ENCODE results near the gene EID2.
A peak's percentile ranks its signal among the peaks of the same experiment; 100 is the strongest.

Gene EID2

DNA sequence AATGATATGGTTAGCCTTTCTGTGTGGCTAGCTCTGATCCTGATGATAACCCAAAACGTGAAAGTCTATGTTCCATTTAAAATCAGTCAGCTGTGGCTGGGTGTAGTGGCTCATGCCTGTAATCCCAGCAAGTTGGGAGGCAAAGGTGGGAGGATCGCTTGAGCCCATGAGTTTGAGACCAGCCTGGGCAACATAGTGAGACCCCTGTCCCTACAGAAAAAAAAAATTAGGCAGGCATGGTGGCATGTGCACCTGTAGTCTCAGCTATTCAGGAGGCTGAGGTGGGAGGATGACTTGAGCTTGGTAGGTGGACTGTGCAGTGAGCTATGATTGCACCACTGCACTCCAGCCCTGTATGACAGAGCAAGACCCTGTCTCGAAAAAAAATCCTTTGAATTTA is 6.2 kb downstream of the EID2 start:
- DNase-seq (ENCODE audit: low read depth in 2 of 2) = no peak

DNA sequence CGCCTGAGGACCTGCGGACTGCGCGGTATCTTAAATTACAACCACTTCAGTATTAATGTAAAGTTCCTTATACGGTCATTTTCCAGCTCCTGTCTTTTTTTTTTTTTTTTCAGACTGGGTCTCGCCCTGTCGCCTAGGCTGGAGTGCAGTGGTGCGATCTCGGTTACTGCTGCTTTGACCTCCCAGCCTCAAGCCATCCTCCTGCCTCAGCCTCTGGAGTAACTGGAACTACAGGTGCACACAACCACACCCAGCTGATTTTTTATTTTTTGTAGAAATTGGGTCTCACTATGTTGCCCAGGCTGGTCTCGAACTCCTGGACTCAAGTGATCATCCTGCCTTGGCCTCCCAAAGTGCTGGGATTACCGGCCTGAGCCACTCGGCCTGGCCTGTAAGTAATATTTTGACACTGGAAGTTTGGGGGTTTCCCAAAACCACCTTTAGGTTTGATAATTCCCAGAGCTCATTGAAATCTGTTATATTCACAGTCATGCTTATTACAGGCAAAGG is 6.9 kb downstream of the EID2 start:
- no peak for DNase-seq (ENCODE audit: low read depth in 2 of 2)

DNA sequence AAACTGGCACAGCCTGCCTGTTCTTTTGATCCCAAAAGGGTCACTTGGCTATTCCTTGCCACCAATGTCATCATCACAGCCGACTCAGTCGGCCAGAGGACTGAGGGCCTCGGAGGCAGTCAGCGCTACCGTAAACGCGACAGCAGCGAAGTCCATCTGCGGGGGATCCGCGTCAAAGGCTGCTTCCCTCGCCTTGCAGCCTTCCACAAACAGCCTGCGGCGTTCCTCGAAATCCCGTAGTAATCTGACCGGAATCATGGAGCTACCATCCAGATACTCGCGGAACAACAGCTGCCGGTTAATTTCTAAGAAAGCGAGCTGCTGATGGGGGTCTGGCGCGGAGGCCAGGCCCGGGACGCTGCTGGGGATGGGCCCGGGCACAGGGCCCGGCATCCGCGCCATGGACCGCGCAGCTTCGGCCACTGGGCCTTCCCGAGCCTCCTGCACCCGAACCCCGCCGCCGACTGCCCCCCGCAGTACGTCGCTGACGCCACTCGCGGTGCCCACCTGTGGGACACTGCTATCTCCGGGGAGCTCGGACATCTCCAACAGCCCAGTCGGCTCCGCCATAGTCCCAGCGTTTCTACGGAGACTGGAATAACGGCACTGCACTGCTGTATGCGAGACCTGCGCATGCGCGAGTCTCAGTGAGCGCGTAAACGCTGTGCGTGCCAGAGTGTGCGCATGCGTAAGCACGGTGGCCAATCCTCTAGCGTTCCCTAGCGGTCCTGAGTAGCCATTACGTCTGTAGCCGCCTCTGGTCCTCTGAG is 7.5 kb downstream of the EID2 start, which contains the start of gene EID2B:
Gene EID2B, minus strand, starts transcription at position 620 of the 770 bp plus-strand sequence. Its CDS starts 50 bp downstream, at position 570.
- peak; percentile 84 to 89 for DNase-seq (ENCODE audit: low read depth in 2 of 2)

DNA sequence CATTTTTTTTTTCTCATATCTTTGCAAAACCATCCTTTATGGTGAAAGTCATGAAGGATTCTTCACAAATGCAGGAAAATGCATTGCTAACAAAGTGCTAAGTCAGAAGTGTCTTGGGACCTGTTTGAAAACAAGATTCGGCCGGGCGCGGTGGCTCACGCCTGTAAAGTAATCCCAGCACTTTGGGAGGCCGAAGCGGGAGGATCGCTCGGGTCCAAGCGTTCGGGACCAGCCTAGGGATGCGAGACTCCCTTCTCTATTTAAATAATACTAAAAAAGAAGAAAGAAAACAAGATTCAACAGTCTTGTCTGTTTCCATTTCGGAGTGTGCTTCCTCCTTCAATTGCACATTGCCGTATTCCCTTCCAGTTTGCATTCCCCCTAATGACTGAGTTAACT is 8.1 kb downstream of the EID2 start:
- no peak for DNase-seq (ENCODE audit: low read depth in 2 of 2)

DNA sequence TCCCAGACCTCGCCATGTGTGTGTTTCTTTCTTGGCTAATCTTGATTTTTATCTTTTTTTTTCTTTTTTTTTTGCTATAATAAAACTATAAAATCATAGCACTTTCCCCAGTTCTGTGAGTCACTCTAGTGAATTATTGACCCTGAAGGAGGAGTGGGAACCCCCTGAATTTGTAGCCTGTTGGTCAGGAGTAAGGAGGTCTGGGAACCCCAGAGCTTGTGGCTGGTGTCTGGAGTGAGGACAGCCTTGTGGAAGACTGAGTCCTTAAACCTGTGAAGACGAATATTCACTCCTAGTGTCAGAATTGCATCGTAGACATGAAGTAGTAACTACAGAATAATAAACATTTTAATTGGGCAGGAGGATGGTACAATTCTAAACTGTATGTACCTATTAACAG is 14.8 kb downstream of the EID2 start:
- no peak for DNase-seq (ENCODE audit: low read depth in 2 of 2)

DNA sequence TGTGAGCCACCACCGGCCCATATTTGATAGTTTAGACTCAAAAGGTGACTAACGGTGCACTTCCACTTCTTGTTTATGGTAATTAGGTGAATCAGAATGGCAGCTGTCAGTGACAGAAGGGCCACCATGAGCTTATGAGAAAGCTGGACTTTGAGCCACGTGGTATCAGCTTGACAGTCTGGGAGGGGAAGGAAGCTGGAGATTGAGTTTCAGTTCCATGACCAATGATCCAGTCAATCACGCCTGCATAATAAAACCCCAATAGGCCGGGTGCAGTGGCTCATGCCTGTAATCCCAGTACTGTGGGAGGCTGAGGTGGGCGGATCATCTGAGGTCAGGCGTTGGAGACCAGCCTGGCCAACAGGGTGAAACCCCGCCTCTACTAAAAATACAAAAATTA is 15.5 kb downstream of the EID2 start:
- no peak for DNase-seq (ENCODE audit: low read depth in 2 of 2)

DNA sequence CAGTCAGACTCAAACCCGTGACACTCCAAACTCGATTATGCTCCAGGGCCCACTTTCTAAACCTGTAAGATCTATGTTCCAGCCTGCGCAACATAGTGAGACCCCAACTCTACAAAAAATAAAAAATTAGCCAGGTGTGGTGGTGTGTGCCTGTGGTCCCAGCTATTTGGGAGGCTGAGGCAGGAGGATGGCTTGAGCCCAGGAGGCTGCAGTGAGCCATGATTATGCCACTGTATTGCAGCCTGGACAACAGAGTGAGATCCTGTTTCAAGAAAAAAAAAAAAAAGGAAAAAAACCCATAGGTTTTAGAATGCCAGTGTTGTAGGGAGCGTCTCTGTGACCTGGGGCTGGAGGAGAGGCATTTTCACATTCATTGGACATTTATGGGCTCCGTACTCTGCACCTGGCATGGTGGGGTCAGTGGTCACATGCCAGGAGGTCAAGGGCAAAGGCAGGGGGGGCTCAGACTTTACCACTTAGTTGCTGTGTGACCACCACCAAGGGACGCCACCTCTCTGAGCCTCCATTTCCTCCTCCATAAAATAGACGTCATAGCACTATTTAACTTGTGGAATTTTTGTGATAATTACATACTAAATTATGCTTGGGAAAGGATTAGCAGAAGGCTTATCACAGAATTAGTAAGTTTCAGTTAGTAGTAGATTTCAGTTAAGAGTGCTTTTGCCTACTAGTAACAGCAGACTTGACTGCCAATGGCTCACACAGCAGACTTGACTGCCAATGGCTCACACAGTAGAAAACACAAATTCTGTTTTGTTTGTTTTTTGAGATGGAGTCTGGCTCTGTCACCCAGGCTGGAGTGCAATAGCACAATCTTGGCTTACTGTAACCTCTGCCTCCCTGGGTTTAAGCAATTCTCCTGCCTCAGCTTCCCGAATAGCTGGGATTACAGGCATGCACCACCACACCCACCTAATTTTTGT is 19.1 kb downstream of the EID2 start:
- no peak for DNase-seq (ENCODE audit: low read depth in 2 of 2)

- no peak for DNase-seq (ENCODE audit: low read depth in 2 of 2)
These were observed 21.0 kb downstream of the EID2 start for GRCh38 chr19:39518975-39519374.

- DNase-seq (ENCODE audit: low read depth in 2 of 2) = no peak
These were observed 21.5 kb downstream of the EID2 start for GRCh38 chr19:39518458-39518857.

DNA sequence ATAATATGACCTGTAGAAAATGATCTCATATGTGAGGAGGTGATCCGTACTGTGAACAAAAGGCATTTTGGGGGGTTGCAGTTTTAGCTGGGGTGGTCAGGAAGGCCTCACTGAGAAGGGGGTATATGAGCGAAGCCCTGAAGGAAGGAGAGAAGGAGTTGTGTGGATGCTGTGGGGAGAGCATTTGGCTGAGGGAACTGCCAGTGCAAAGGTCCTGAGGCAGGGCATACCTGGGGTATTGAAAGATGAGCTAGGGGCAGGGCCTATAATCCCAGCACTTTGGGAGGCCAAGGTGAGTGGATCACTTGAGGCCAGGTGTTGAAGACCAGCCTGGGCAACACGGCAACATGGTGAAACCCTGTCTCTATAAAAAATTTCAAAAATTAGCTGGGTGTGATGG is 22.5 kb downstream of the EID2 start:
- DNase-seq (ENCODE audit: low read depth in 2 of 2) = no peak

DNA sequence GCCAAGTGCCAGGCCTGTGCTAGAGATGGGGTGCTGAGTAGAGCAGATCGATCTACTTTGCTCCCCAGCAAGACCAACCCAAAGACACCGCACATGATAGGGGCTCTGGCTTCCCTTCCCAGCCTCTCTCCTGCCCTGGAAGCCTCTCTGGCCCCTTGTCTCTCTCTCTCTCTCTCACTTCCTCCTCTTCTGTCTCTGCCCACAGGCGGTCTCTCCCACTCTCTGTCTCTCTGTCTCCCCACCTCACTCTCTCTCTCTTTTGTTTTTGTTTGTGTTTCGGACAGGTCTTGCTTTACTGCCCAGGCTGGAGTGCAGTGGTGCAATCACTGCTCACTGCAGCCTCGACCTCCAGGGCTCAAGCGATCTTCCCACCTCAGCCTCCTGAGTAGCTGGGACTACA is 23.7 kb downstream of the EID2 start:
- DNase-seq (ENCODE audit: low read depth in 2 of 2) = no peak

GRCh38 chr19:39515551-39516191 is 24.3 kb downstream of the EID2 start:
- DNase-seq (ENCODE audit: low read depth in 2 of 2) = no peak

GRCh38 chr19:39514840-39515550 is 25.0 kb downstream of the EID2 start, which contains the start of gene SELENOV:
Gene SELENOV (plus strand): TSS chr19:39515139. CDS start chr19:39515213, 74 bp downstream.
- no peak for DNase-seq (ENCODE audit: low read depth in 2 of 2)

GRCh38 chr19:39512988-39513387 is 27.0 kb downstream of the EID2 start:
- no peak for DNase-seq (ENCODE audit: low read depth in 2 of 2)

- no peak for DNase-seq (ENCODE audit: low read depth in 2 of 2)
These were observed 30.7 kb downstream of the EID2 start for GRCh38 chr19:39509233-39509632.

DNA sequence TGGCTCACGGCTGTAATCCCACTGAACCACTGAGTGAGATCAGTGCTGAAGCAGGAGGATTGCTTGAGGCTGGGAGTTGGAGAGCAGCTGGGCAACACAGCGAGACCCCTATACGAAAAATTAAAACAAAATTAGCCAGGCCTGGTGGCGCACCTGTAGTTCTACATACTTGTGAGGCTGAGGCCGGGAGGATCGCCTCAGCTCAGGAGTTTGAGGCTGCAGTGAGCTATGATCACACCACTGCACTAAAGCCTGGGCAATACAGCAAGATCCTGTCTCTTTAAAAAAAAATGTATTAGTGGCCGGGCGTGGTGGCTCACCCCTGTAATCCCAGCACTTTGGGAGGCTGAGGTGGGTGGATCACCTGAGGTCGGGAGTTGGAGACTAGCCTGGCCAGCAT is 31.3 kb downstream of the EID2 start:
- no peak for DNase-seq (ENCODE audit: low read depth in 2 of 2)

- no peak for DNase-seq (ENCODE audit: low read depth in 2 of 2)
These were observed 32.1 kb downstream of the EID2 start for GRCh38 chr19:39507715-39508364.

DNA sequence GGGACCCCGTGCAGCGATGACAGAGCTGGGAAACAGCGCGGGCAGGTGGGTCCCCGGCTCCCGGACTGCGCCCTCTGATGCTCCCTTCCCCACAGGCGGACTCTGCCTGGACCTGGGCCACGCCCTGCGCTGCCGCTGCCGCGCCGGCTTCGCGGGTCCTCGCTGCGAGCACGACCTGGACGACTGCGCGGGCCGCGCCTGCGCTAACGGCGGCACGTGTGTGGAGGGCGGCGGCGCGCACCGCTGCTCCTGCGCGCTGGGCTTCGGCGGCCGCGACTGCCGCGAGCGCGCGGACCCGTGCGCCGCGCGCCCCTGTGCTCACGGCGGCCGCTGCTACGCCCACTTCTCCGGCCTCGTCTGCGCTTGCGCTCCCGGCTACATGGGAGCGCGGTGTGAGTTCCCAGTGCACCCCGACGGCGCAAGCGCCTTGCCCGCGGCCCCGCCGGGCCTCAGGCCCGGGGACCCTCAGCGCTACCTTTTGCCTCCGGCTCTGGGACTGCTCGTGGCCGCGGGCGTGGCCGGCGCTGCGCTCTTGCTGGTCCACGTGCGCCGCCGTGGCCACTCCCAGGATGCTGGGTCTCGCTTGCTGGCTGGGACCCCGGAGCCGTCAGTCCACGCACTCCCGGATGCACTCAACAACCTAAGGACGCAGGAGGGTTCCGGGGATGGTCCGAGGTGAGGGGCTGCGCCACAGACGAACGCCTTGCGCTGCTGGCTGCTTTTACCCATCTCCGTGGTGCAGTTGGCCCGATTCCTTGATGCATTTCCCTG is 32.8 kb downstream of the EID2 start:
- no peak for DNase-seq (ENCODE audit: low read depth in 2 of 2)

- DNase-seq (ENCODE audit: low read depth in 2 of 2) = no peak
These were observed 33.4 kb downstream of the EID2 start for GRCh38 chr19:39506598-39506943.

All from stimulated activated CD8-positive, alpha-beta memory T cell treated with anti-CD3 and anti-CD28 coated beads, Interleukin-7, amount 100 ng/mL, for 1 hour (primary cell).